A673 (cell line): ENCODE data around the gene CAPN7. TPM values are rescaled to one million over a fixed set of nuclear protein-coding genes. Genes with fewer than 3 reads are reported as not detected.

Experiments used
- BruUV-seq: library from RNA; stranded (reverse); fragments of 400-500 nt; replicated peaks from 2 replicates; lab custom pipeline; 2021; lab: Mats Ljungman, UMichigan
- CTCF ChIA-PET: fragments of 300-600 bp; sonication (Branson Sonifier 250); formaldehyde crosslinking; loops from one replicate; lab custom pipeline; 2022; ENCODE audit warnings: antibody characterized with exemption; lab: Charles Lee
- POLR2A ChIA-PET: fragments of 300-600 bp; sonication (Branson Sonifier 250); formaldehyde crosslinking; loops from one replicate; lab custom pipeline; 2022; ENCODE audit warnings: antibody characterized with exemption; ENCODE audit not compliant: low non-redundant PET; lab: Charles Lee
- DNase-seq: peaks from one replicate; pipeline ENCODE4 v3.0.0-alpha.2; 2015; ENCODE audit warnings: low spot score
- H3K27ac ChIP-seq: fragments of 200-600 bp; sonication (generic); 2 replicates; pipeline ENCODE4 v1.5.1; 2016; ENCODE audit warnings: mixed run types, low read depth, mild to moderate bottlenecking, mixed read lengths, antibody characterized with exemption, low read length; ENCODE audit not compliant: poor library complexity, severe bottlenecking
- H3K27me3 ChIP-seq: fragments of 200-600 bp; sonication (generic); replicated peaks from 2 replicates; pipeline ENCODE4 v1.6.1; 2017; ENCODE audit warnings: mixed run types, low read depth, mild to moderate bottlenecking, mixed read lengths, antibody characterized with exemption, low read length; ENCODE audit not compliant: insufficient read depth, poor library complexity
- H3K36me3 ChIP-seq: fragments of 200-600 bp; sonication (generic); 2 replicates; pipeline ENCODE4 v1.6.1; 2016; ENCODE audit warnings: mixed run types, mild to moderate bottlenecking, mixed read lengths, antibody characterized with exemption, low read length; ENCODE audit not compliant: insufficient read depth, poor library complexity, severe bottlenecking
- H3K4me1 ChIP-seq: fragments of 200-600 bp; sonication (generic); 2 replicates; pipeline ENCODE4 v1.6.1; 2017; ENCODE audit warnings: mixed run types, mild to moderate bottlenecking, mixed read lengths, antibody characterized with exemption, low read length; ENCODE audit not compliant: insufficient read depth, poor library complexity, severe bottlenecking
- H3K4me3 ChIP-seq: fragments of 200-600 bp; sonication (generic); 2 replicates; pipeline ENCODE4 v1.5.1; 2016; ENCODE audit warnings: low read depth, mixed run types, mild to moderate bottlenecking, mixed read lengths, low read length; ENCODE audit not compliant: poor library complexity, severe bottlenecking
- H3K9me3 ChIP-seq: fragments of 200-600 bp; sonication (generic); 2 replicates; pipeline ENCODE4 v1.6.1; 2016; ENCODE audit warnings: mixed run types, low read depth, mild to moderate bottlenecking, mixed read lengths, antibody characterized with exemption, low read length; ENCODE audit not compliant: poor library complexity, severe bottlenecking
- CTCF ChIP-seq: fragments of 300-800, 200-600 bp; sonication (generic); conservative IDR thresholded peaks from 2 replicates; pipeline ENCODE4 v1.5.1; 2017; ENCODE audit warnings: low read depth, mild to moderate bottlenecking, antibody characterized with exemption, low read length, moderate library complexity, mixed read lengths
- EZH2 ChIP-seq: fragments of 200-600 bp; sonication (generic); IDR thresholded peaks from 2 replicates; pipeline ENCODE4 v1.6.1; 2017; ENCODE audit warnings: borderline replicate concordance, low read depth, mild to moderate bottlenecking, mixed read lengths, antibody characterized with exemption, low read length; ENCODE audit not compliant: poor library complexity, severe bottlenecking
- intact Hi-C: fragments of 100-400 bp; cut with micrococcal nuclease; formaldehyde crosslinking; loops from one replicate; pipeline ENCODE4 v1.10.0; 2022; ENCODE audit not compliant: unreplicated experiment
- total RNA-seq: library from RNA; stranded (reverse); gene quantifications from 2 replicates; pipeline ENCODE4 v1.2.3, GENCODE V29; 2021

CAPN7 gene
- total RNA-seq, 1 experiment from 2014 or later = 38.6 TPM

- Histone ChIP-seq H3K27me3 (no peaks in the 10 kb centered on the region), H3K27ac (no peak overlapping the region), H3K4me3 (no peak overlapping the region), H3K36me3 (no peaks in the 10 kb centered on the region), H3K9me3 (no peaks in the 10 kb centered on the region), H3K4me1 (no peaks in the 10 kb centered on the region)
- CTCF ChIA-PET = no interaction called here
- intact Hi-C loops = no loop called here
- no peak for DNase-seq
- POLR2A ChIA-PET = no interaction called here
- TF ChIP-seq EZH2 = no peak
- TF ChIP-seq CTCF = no peak
- BruUV-seq = no TSS peak
Observed at GRCh38 chr3:15298504-15298903, 92.5 kb downstream of the CAPN7 start.

- Histone ChIP-seq H3K36me3 (no peaks in the 10 kb centered on the region), H3K27ac (no peak overlapping the region), H3K9me3 (no peaks in the 10 kb centered on the region), H3K4me1 (no peaks in the 10 kb centered on the region), H3K27me3 (no peaks in the 10 kb centered on the region), H3K4me3 (no peak overlapping the region)
- intact Hi-C loops = no loop called here
- TF ChIP-seq EZH2 (no peak), CTCF (no peak)
- ChIA-PET POLR2A (interaction anchor here (0.6 kb wide), 1 partner anchor 67 kb away, joined by 3 read pairs; no protein-coding TSS in a partner anchor), CTCF (no interaction called here)
- no TSS peak for BruUV-seq
- DNase-seq = no peak
Observed at GRCh38 chr3:15299036-15299435, 93.0 kb downstream of the CAPN7 start.

- POLR2A ChIA-PET = no interaction called here
Observed at GRCh38 chr3:15300323-15301078, 94.5 kb downstream of the CAPN7 start.

More at GRCh38 chr3:15300323-15301078, 94.5 kb downstream of the CAPN7 start:
- CTCF ChIA-PET = no interaction called here
- intact Hi-C loops = no loop called here
- H3K36me3 ChIP-seq = no peaks in the 10 kb centered on the region
- no peak overlapping the region for H3K4me3 ChIP-seq
- no peak overlapping the region for H3K27ac ChIP-seq
- no TSS peak for BruUV-seq
- TF ChIP-seq EZH2 (no peak), CTCF (no peak)
- peak; percentile 36 for DNase-seq
- no peaks in the 10 kb centered on the region for H3K9me3 ChIP-seq
- no peaks in the 10 kb centered on the region for H3K4me1 ChIP-seq
- H3K27me3 ChIP-seq = no peaks in the 10 kb centered on the region
